ENCODE data around the gene KCNN2. TPM values are rescaled to one million over a fixed set of nuclear protein-coding genes. Genes with fewer than 3 reads are reported as not detected.

The KCNN2 gene
- total RNA-seq, 1 experiment from 2014 or later, result not detected

- Histone ChIP-seq H3K4me1 (ENCODE audit: control insufficient read depth in 1 of 2, insufficient read depth in 2 of 2, low read length in 2 of 2) (no peaks in the 10 kb centered on the region), H3K9me3 (ENCODE audit: control insufficient read depth in 1 of 2, insufficient read depth in 1 of 2, low read depth in 1 of 2, low read length in 2 of 2) (no peaks in the 10 kb centered on the region), H3K79me2 (ENCODE audit: insufficient read depth, low read length) (no peaks in the 10 kb centered on the region), H2AFZ (ENCODE audit: low read depth, low read length, poor library complexity, severe bottlenecking) (no peak overlapping the region), H4K20me1 (ENCODE audit: insufficient read depth) (no peaks in the 10 kb centered on the region; the same call in 1 of the 2 replicates), H3K9ac (ENCODE audit: low read length) (no peak overlapping the region), H3K27ac (ENCODE audit: low read depth, low read length) (no peak overlapping the region), H3K4me3 (replicated peaks in 1 of 2; ENCODE audit: low read depth in 1 of 2, low read length in 2 of 2) (no peak overlapping the region), H3K4me2 (ENCODE audit: low read length) (no peak overlapping the region), H3K27me3 (ENCODE audit: insufficient read depth, low read length) (peaks cover 21% of the 10 kb centered on the region), H3K9me2 (ENCODE audit: insufficient read depth) (no peaks in the 10 kb centered on the region), H3K36me3 (ENCODE audit: control insufficient read depth in 1 of 2, insufficient read depth in 2 of 2, low read length in 2 of 2) (no peaks in the 10 kb centered on the region)
- intact Hi-C loops (cut with micrococcal nuclease), result no loop called here
- BruUV-seq (replicated peaks), result no TSS peak
- RAD21 ChIA-PET (ENCODE audit: low non-redundant PET in 1 of 2, low total read pairs in 2 of 2, uncharacterized antibody in 2 of 2, unreplicated experiment in 2 of 2), result no interaction called here
- ATAC-seq (no peak), DNase-seq (ENCODE audit: low read depth, low spot score) (no peak)
- CTCF ChIA-PET, result no interaction called here
- TF ChIP-seq FOSL1 (IDR thresholded peaks at IDR 0.05; ENCODE audit: low read depth) (no peak), ELF1 (IDR thresholded peaks at IDR 0.05; ENCODE audit: borderline replicate concordance, low read depth) (no peak), POLR2AphosphoS5 (IDR thresholded peaks at IDR 0.05; ENCODE audit: low read depth, low read length) (no peak), ZFX (IDR thresholded peaks at IDR 0.05) (no peak), ZNF274 (IDR thresholded peaks at IDR 0.05; ENCODE audit: low read depth, low read length) (no peak), TCF7L2 (IDR thresholded peaks at IDR 0.05; ENCODE audit: borderline replicate concordance, extremely low read depth, insufficient read depth, insufficient read length) (no peak), JUND (IDR thresholded peaks at IDR 0.05) (no peak), YY1 (IDR thresholded peaks at IDR 0.05; ENCODE audit: extremely low read depth, insufficient replicate concordance, low read depth, low read length) (no peak), CTCF (IDR thresholded peaks at IDR 0.05 in 2 of 3, conservative IDR thresholded peaks at IDR 0.05 in 1 of 3; ENCODE audit: borderline replicate concordance in 1 of 3, insufficient read depth in 1 of 3, low read depth in 2 of 3, low read length in 2 of 3) (no peak), ATF3 (IDR thresholded peaks at IDR 0.05) (no peak)
- POLR2A ChIA-PET, result no interaction called here
Measured at GRCh38 chr5:114362197-114362976, 517 bp downstream of the KCNN2 start.
